Stimulated activated CD4-positive, alpha-beta T cell treated with anti-CD3 and anti-CD28 coated beads, Interleukin-2, amount 100 ng/mL, for 24 hours (primary cell): ENCODE results near the gene ASB13.

Experiments
- DNase-seq, 2 donors: peaks; one replicate each; pipeline ENCODE4 v3.0.0-alpha.2; 2020

ASB13 gene

DNA sequence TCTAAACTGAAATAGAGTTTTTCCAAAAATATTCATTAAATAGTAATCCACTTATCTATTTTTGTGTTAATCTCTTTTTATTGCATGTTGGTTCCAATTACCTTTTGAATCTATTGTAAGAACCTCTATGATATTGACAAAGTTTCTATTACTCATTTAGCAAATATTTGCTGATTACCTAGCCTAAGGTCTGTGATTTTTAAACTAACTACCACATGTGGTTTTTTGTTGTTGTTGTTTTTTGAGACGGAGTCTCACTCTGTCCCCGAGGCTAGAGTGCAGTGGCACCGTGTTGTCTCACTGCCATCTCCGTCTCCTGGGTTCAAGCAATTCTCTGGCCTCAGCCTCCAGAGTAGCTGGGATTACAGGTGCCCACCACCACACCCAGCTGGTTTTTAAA, 2.0 kb upstream of the ASB13 start:
- DNase-seq = no peak

DNA sequence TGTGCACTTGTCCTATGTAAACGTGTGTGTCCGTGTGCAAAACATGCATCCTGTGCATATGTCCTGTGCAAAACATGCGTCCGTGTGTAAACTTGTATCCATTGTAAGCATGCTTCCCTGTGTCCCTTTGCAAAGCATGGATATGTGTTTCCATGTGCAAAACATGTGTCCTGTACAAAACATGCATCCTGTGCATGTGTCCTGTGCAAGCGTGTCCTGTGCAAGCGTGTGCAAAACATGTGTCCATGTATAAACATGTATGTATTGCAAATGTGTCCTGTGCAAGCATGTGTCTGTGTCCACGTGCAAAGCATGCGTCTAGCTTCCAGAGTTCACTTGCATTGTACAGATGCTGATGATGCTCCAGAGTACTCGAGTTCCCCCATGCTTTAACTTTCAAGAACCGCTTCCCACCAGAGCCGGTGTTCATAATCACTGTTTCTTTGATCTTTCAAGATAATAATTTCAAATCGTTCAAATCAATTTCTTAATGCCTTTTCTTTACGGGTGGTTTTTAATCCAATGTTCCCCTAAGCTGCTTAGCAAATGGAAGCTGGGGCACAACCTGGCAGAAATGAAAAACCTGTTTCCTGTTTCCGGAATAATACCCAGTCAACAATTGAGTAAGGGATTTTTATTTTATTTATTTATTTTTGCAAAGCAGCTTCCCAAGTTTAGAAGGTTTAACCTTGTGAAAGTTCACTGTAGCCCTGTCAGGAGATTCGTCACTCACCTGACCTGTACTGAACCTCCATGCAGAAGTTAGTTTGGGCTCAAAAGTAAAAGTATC, 641 bp upstream of the ASB13 start:
- no peak for DNase-seq

DNA sequence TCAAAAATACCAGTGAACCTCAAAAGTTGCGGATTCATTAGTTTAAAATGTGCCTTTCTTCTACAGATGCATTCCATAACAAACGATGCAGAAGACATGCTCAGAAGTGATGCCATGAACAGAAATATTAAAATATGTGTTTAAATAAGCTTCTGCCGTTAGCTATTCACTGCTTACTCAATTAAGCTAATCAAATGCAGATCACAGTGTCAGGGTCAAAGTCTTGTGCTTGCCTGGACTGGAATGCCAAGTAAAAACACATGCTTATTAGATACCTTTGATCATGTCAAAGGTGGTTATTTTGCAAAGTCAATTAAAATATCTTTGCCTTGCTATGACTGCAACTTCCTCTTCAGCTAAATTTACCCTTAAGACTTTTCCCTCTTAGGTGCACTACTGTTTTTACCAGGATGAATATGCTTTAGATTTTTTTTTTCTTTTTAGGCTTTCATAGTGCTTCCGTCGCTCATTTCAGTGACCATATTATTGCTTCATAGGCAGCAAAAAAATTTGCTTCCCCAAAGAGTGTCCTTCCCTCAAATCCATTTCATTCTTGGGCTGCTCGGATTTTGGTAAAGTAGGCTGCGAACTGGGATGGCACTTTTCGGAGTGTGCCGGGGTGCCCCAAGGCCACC, 905 bp downstream of the ASB13 start:
- no peak for DNase-seq

DNA sequence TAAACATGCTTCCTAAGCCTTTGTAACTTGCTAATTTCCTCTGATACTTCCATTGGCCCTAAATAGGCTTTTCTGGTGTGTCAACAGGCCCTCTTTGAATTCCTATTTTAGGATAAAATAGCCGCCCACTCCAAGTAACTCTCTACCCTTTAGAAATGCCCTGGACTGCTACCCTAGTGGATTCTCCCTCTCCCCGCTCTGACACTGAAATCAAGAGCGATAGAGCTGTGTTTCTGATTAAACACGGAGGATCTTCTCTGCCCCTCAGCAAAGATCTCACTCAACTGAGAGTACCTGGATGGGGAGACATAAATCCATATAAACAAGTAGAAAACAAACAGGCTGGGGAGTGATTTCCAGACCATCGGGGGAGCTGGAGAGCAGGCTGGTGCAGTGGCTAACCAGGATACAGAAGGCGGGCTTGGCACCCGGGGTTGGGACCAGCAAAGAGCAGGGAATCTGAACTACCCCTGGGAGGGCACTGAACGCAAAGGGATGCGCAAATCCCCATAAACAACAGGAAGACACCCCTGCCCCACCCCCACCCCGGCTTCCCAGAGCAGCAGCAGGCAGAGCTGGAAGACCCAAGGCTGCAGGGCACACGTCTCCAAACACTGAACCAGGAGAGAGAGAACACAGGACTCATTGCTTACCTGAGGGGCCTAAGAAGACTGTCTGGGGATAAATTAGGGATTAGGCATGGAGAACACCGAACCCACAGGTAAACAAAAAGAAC, 2.5 kb downstream of the ASB13 start:
- DNase-seq = no peak

DNA sequence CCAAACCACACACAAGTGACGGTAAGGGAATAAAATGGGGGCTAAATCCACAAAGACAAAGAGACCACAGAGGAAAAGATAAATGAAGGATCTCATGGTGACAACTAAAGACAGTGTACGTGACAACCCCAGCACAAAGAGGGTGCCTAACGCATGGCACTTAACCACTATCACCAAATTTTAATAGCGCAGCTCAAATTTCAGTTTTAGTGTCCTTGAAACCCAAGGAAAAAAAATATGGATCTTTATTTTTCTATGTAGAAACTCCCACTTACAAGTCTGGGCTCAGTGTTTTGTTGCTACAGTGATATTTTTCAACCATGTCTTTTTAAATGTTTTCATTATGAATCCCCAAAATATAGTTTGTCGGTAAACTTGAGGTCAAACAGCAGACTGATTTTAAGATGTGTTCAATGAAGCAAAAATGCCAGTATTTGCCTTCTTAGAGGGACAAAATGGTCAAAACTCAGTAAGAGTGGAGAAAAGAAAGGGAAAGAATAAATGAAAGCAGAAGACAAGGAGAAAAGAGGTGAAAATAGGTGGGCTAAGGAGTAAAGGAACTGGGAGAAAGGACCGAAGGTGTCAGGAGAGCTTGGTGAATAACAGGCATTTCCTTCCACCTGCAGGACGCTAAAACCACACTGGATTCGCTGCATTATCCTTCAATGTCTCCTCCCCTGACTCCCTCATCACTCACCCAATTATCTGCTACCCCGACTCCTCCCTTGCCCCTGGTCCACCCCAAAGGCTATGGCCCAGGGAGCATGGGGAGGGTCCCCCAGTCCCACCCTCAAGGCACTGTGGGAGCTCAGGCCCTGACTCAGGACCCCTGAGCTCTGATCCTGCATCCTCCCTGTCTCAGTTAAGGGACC, 3.5 kb downstream of the ASB13 start:
- DNase-seq = no peak

DNA sequence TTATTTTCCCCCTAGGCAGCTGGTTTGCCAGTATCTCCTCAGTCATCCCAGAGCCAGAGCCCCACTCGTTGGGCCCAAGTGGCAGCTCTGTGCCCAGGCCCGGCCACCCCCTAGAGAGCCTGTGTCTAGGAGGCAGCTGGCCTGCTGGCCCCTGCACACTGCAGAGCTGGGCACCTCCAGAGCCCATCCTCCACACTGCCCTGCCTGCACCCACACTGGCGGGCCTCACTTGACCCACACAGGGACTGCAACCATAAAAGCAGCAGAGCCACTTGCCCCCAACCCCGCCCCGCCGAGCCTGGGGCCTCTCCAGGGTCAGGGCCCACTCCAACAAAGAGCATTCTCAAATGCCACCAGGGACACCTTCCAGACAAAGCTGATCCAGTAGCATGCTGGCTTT, 5.4 kb downstream of the ASB13 start:
- no peak for DNase-seq

DNA sequence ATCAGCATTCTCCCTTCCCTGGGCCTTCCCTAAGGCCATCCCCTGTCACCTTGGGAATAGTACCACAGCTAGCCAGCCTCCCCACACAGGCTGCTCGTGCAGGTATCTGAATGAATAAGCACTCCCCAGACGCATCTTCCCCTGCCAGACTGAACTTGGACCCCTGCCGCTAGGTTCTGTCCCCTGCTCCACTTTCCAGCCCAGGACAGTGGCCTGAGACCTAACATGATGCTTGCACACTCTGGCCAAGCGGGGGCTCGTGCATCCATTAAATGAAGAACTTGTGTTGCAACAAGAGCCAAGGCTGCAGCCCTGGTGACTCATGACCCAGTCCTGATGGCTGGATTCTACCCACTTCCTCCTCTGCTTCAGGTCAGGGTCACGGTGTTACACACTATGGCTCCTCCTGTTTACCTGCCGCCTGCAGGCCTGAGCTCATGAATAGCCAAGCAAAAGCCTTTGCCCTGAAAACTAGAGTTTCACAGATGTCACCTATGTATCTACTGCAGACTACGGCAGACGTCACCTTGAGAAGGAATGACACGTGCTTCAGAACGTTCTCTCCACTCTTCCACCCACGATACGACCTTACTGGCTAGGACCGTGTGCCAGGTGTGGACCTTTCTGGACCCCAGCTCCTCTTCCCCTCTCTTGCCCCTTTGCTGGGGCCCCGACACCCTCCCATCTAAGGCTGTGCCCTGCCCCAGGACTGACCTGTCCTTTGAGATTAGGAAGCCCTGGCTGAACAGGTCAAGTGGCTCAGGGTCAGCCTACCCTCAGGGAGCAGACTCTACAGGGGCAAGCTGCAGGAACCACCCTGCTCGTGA, 6.5 kb downstream of the ASB13 start:
- DNase-seq = no peak

DNA sequence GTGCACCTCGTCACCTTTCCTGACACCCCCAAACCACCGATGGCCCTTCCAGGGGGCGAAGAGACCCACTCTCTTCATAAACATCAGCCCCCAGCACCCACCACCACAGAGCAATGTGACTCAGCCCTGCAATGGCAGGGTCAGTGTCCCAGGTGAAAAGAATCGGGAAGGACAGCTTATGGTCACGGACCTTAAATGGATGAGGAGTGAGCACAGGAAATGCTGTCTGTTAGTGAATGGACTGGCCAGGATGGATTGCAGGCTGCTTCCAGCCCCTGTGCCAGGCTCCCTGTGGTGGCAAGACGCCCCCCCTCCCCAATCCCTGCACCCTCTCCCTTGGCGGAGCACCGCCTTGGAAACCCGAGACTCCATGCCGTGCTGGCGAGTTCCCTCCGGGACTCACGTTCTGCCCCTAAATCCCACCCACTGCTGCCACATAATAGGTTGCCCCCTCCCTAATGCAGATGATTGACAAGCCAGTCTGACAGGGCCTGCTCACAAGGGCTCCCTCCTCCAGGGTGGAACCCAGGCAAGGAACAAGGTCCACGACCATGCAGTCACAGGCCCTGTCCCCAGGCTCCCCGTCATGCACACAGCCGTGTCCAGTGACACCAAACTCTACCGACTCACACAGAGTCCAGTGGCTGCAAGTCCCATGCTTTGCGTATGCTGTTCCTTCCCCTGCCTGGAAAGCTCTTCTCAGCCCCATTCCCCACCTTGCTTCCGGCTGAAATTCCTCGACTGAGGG, 7.3 kb downstream of the ASB13 start:
- no peak for DNase-seq

DNA sequence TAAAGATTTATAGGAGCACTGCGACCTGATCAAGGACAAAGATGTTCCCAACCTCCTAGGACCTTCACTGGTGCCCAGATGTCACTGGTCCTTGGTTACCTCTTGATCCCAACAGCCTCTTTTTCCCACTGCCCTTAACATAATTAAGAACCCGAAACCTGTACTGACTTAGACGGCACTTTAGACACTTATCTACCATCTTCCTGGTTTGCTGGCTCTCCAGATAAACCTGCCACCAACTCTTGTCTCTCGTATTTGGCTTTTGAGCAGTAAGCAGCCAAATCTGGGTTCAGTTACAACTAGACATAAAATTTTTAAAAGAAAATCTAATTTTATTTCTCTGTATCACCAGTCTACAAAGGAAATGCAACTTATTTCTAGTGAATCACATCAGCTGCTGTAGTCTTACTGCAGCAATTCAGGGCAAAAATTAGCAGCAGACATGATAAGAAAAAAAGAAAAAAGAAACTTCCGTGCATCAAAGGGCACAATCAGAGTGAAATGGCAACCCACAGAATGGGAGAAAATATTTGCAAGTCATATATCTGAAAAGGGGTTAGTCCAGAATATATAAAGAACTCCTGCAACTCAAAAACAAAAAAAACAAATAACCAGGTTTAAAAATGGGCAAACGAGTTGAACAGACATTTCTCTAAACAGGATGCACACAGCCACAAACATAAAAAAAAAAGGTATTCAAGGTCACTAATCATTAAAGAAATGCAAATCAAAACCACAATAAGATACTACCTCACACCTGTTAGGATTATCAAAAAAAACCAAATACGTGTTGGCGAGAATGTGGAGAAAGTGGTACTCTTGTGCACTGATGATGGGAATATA, 9.4 kb downstream of the ASB13 start:
- DNase-seq = no peak

DNA sequence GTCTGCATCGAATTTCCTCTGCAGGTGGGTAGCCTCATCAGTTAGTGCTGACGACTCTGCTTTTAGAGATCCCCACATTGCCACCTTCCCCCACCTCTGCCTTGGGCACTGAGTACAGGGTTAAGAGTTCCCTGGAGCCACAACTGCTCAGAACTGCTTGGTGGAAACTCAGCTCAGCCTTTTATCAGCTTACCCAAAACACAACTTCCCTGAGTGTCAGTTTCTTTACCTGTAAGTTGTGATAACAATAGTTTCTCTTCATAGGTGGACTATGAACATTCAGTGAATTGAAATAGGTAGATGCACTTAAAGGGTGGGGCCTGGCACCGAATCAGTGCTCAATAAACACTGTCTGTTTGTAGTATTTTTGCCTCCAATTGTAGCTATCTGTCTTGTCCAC, 11.3 kb downstream of the ASB13 start:
- DNase-seq = no peak

DNA sequence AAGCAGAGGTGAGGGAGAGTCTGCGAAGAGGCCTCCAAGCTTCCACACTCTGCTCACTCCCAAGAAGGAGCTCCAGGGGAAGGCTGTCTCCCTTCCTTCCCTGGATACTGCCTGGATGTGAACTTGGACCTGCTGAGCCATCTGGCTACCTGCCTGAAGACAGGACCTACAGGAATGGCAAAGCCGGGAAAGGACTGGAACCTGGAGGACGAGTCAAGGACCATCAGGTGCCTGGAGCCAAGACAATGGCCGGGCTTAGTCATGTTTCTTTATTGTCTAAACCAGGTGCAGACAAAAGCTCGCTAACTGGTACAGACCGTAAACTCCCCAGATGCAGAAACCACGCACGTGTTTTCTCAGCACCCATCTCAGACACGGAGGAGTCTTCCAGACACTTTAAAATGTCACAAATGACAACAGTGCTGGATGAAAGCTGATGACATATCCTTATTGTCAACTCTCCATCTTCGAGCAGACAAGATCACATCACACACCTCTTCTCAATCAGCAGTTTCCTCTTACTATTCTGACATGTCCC, 12.1 kb downstream of the ASB13 start:
- no peak for DNase-seq

DNA sequence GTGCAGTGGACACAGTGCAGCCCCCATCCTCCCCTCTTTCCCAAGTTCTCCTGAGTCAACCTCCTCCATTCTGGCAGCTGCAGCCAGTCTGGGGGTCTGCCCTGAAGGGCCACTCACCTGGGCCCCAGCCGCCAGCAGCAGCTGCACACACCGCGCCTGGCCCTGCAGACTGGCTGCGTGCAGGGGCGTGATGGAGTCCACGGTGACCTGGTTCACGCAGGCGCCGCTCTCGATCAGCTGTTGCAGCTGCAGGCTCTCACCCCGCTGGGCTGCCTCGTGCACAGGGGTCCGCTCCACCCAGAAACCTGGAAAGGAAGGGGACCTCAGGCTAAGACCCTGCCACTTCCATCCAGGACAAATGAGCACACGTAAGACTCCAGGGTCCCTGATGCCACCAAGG, 13.6 kb downstream of the ASB13 start:
- no peak for DNase-seq

DNA sequence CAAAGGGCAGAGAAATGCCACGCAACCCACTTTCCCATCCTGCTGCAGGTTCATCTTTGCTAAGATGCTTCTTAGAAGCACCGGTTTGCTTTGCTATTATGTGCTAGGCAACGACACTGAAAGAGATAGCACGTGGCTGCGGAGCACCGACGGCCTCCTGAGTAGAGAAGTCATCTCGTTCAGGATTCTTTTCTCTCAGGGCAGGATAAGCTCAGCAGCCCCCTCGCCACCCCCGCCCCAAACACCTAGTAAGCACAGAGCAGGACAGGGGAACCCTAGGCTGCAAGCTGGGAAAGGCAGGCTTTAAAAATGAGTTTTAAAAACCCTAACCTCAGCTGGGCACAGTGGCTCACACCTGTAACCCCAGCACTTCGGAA, 15.0 kb downstream of the ASB13 start:
- no peak for DNase-seq

DNA sequence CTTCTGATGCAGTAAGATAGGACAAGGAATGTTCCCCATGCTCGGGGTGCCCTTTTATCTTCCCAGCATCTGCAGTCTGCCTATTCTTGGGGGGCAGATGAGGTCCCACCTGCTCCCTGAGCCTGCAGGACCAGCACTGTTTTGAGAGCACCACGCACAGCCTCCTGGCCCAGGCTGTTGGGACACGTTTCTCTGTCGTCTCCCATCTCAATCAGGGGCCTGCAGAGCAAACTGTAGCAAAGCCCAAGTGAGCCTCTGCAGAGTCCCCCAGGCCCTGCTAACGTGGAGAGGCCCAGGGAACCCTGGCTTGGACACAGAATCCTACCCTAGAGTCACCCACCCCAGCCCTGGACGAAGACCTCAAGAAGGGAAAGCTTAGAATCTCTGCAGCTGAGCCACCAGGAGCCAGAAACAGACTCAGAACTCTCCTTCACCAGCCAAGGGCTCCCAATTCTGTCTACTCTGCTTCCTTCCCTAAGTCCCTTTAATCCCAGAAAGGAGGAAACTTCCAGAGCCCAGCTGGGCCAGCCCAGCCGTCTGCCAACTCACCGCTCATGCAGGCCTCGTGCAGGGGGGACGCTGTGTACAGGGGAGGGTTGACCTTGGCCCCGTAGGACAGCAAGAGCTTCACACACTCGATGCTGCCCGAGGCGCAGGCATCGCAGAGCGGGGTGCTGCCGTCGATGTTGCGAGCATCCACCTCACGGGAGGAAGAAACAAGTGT, 15.6 kb downstream of the ASB13 start:
- DNase-seq = no peak

DNA sequence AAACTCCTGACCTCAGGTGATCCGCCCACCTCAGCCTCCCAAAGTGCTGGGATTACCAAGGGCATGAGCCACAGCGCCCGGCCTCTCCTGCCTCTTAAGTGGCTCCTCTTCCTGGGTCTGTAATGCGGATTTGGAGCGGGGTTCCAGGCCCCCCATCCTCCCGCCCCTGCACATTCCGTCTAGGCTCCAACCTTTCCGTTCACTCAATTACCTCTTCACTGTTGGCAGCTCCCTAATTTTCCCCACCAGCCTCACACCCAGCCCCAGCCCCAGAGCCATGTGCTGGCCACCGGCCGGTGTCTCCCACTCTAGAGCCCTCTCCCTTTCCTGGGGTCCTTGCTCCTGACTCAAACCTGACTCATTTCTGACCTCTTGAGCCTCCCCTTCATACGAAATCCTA, 16.6 kb downstream of the ASB13 start:
- DNase-seq = no peak

DNA sequence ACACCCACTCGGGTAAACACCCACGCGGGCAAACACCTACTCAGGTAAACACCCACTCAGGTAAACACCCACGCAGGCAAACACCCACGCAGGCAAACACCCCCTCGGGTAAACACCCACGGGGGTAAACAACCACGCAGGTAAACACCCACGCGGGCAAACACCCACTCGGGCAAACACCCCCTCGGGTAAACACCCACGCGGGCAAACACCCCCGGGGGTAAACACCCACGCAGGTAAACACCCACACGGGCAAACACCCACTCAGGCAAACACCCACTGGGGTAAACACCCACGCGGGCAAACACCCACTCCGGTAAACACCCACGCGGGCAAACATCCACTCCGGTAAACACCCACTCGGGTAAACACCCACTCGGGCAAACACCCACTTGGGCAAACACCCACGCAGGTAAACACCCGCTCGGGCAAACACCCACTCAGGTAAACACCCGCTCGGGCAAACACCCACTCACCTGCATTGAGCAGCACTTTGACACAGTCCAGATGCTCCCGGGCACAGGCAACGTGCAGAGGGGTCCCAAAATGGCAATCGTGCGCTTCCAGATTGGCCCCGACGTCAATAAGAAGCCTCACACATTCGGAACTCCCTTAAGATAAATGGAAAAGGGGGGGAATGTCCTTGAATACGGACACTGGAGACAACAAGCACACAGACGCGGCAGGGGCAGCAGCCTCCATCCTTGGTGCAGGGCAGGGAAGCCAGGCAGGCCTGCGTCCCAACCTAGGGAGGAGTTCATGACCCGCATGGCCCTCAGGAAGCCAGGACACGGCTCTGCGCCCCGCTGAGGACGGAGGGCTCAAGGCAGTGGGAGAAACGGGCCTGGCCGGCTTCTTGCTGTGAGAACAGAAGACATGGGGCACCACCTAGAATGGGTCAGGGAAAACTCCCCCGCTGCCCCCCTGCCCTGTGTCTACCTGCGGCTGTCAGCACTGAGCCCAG, 17.6 kb downstream of the ASB13 start:
- no peak for DNase-seq

DNA sequence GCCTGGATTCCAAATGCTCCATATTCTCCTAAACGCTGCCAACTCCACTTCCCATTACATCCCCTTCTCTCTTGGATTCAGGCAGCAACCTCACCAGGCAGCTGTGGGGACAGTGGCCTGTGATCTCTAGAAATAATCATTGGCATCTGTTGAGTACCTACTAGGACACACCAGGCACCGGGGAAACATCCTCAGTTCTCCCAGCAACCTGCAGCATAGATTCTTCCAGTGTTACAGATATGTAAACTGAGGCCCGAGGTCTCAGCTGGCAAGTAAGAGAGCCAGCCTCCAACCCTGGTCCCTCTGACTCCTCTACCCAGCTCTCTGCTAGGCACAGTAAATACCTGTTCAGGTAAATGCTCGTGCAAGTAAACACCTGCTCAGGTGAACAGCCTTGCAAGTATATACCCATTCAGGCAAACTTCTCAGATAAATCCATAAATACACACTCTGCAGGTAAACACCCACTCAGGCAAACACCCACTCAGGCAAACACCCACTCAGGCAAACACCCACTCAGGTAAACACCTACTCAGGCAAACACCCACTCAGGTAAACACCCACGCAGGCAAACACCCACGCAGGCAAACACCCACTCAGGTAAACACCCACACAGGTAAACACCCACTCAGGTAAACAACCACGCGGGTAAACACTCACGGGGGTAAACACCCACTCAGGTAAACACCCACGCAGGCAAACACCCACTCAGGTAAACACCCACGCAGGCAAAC, 18.7 kb downstream of the ASB13 start:
- no peak for DNase-seq
